ENCODE data around the gene IFRD2. TPM values are rescaled to one million over a fixed set of nuclear protein-coding genes. Genes with fewer than 3 reads are reported as not detected.

IFRD2 gene
- total and polyA plus RNA-seq, 2 of the 13 experiments (the other 11 are each of a cell fraction or from before 2014, with no cell fraction given), result 32.8 to 96.1 TPM

- no peaks in the 10 kb centered on the region; a peak in 1 of 5 replicates for H3K27me3 ChIP-seq (ENCODE audit: control insufficient read depth in 1 of 2, insufficient read depth in 2 of 2, low read length in 2 of 2)
- ATAC-seq (peak; percentile 1), DNase-seq (ENCODE audit: low spot score) (no peak), FAIRE-seq (no peak)
- H3K4me3 ChIP-seq (replicated peaks in 1 of 3; ENCODE audit: insufficient read depth in 1 of 3, low read depth in 2 of 3, low read length in 3 of 3), result peak within 1 kb of the TSS; percentile 81 to 91 (median 85); a peak in 5 of 6 replicates
- TSS peak; percentile 85 for BruUV-seq (replicated peaks)
- H3K27ac ChIP-seq (ENCODE audit: extremely low read length, insufficient read depth, low read length), result peak within 1 kb of the TSS; percentile 100
- H4K20me1 ChIP-seq (ENCODE audit: insufficient read depth, low read length), result no peaks in the 10 kb centered on the region
- H3K36me3 ChIP-seq (replicated peaks in 1 of 2; ENCODE audit: control insufficient read depth in 1 of 2, insufficient read depth in 2 of 2, low read length in 2 of 2), result peaks cover 10 to 31% of the 10 kb centered on the region in 2 experiments
- peaks cover 77% of the 10 kb centered on the region for H3K4me1 ChIP-seq (ENCODE audit: insufficient read depth, low read length)
- CTCF ChIA-PET (ENCODE audit: low intra/inter-chr PET ratio, low total read pairs), result interaction anchor here (2.3 kb wide), 1 partner anchor 19 kb away, joined by 15 read pairs; the partner anchor contains the start of gene HYAL1
- POLR2A ChIA-PET, result interaction anchor here (0.7 to 13.0 kb wide), 8 partner anchors 14 to 87 kb away, joined by 3 to 222 read pairs (median 9); partner anchors contain the start of genes GNAI2, HYAL1, HYAL3 and IFRD2
- H2AFZ ChIP-seq (ENCODE audit: low read length), result no peak within 1 kb of the TSS
- peak within 1 kb of the TSS; percentile 94 for H3K4me2 ChIP-seq (ENCODE audit: low read depth, low read length)
- intact Hi-C loops (cut with micrococcal nuclease; ENCODE audit: unreplicated experiment) (no loop called here), in situ Hi-C loops (cut with HindIII; ENCODE audit: extremely low pct_ligation_motif_present, low pct_unique_long_range_greater_than_20kb) (loop anchor here (5.0 kb wide), 1 partner anchor 60 kb away; no protein-coding TSS in a partner anchor)
- 66% methylated on average over 22 of the region's 31 CpGs for WGBS (ENCODE audit: low lambda C conversion rate)
- H3K9me3 ChIP-seq (ENCODE audit: low read length), result no peaks in the 10 kb centered on the region
- H3K79me2 ChIP-seq (ENCODE audit: insufficient read depth, low read length), result peaks cover 35% of the 10 kb centered on the region
- peak within 1 kb of the TSS; percentile 99 for H3K9ac ChIP-seq (ENCODE audit: insufficient read depth, low read depth, low read length)
- TF ChIP-seq ZZZ3 (CRISPR knock-in tag; IDR thresholded peaks at IDR 0.05; ENCODE audit: borderline replicate concordance) (0 out of 2 replicates have a peak, but pooled peaks have one; percentile 34), SMAD3 (CRISPR knock-in tag; IDR thresholded peaks at IDR 0.05) (no peak), ZNF383 (CRISPR knock-in tag; IDR thresholded peaks at IDR 0.05; ENCODE audit: borderline replicate concordance) (0 out of 2 replicates have a peak, but pooled peaks have one; percentile 77), ZNF746 (CRISPR knock-in tag; IDR thresholded peaks at IDR 0.05) (peak; percentile 79), SOX5 (CRISPR knock-in tag; IDR thresholded peaks at IDR 0.05; ENCODE audit: borderline replicate concordance) (no peak), ZNF30 (CRISPR knock-in tag; IDR thresholded peaks at IDR 0.05) (no peak), E2F5 (CRISPR knock-in tag; conservative IDR thresholded peaks at IDR 0.05) (no peak), NFYC (CRISPR knock-in tag; IDR thresholded peaks at IDR 0.05) (no peak), AGO1 (IDR thresholded peaks at IDR 0.05; ENCODE audit: low read depth, low read length, poor library complexity, severe bottlenecking) (no peak), MAX (IDR thresholded peaks at IDR 0.05) (0 out of 2 replicates have a peak, but pooled peaks have one; percentile 18), ZNF333 (CRISPR knock-in tag; IDR thresholded peaks at IDR 0.05; ENCODE audit: borderline replicate concordance) (0 out of 2 replicates have a peak, but pooled peaks have one; percentile 14), HNRNPLL (IDR thresholded peaks at IDR 0.05; ENCODE audit: low read depth, low read length, poor library complexity, severe bottlenecking) (peak; percentile 11), ZNF350 (CRISPR knock-in tag; IDR thresholded peaks at IDR 0.05; ENCODE audit: borderline replicate concordance, low read depth) (no peak), ATRX (CRISPR knock-in tag; IDR thresholded peaks at IDR 0.05; ENCODE audit: borderline replicate concordance) (no peak), ZNF44 (CRISPR knock-in tag; IDR thresholded peaks at IDR 0.05) (no peak), TCF12 (IDR thresholded peaks at IDR 0.05) (no peak), TCF12 (CRISPR knock-in tag; IDR thresholded peaks at IDR 0.05) (no peak), ZNF687 (CRISPR knock-in tag; IDR thresholded peaks at IDR 0.05) (peak; percentile 68), PAX8 (CRISPR knock-in tag; IDR thresholded peaks at IDR 0.05; ENCODE audit: borderline replicate concordance) (0 out of 2 replicates have a peak, but pooled peaks have one; percentile 27)
These were observed 30.3 kb upstream of the IFRD2 start, which contains the start of gene HYAL2 for GRCh38 chr3:50322386-50323091. HYAL2 (minus strand) TSS chr3:50322745; CDS start chr3:50320489, 2,256 bp downstream.

Measured in HepG2 (cell line).